Measurements from ENCODE around the gene NAA16.
A peak's percentile ranks its signal among the peaks of the same experiment; 100 is the strongest.
"Not testable (repeated sequence)": the region's sequence is repeated elsewhere in the genome, so short reads cannot be mapped to it uniquely, and the experiment has no call there.

Gene NAA16

GRCh38 chr13:41310963-41311405, at the start of gene NAA16:
Gene NAA16 (plus strand): TSS chr13:41311267. CDS start chr13:41311529, 262 bp downstream.
- peak; percentile 82 to 93 for DNase-seq (ENCODE audit: low read depth in 1 of 2, low spot score in 1 of 2)

DNA sequence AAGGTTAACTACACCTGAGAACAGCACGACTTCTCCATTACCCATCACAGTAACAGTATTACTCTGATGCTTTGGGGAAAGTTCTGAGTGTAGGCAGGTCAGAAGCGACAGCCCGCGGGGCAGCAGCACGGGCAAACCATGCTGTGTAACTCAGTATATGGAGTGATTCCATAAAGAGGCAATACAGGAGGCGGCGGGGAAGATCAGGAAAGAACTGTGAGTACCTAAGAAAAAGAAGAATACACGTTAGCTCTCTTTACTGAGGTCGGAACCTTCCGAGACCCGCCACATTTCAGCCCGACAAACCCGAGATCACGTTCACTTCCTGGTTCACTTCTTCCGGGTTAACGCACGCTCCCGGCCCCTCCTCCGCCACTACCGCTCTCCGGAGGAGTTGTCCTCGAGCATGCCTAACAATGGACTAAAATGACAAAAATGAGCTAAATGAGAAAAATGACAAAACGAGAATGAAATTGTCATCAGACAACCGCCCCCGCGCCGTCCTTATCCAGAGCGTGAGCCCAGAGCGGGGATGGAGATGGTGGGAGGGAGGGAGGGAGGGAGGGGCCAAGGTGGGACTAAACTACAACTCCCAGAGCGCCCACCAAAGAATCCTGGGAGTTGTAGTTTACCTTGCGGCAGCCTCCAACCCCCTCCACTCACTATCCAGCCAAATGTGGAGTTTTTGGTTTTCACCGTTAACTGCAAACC, 47.7 kb upstream of the NAA16 start, which contains the start of gene MTRF1:
TSS of gene MTRF1 (minus strand) at position 316 of the 711 bp plus-strand sequence. CDS start 2,669 bp downstream, outside the sequence.
- DNase-seq (ENCODE audit: low read depth in 1 of 2, low spot score in 1 of 2) = peak; percentile 53 to 61

- no peak for DNase-seq (ENCODE audit: low read depth in 1 of 2, low spot score in 1 of 2)
These were observed 44.0 kb upstream of the NAA16 start for GRCh38 chr13:41267106-41267505.

- DNase-seq (ENCODE audit: low read depth in 1 of 2, low spot score in 1 of 2) = no peak
These were observed 42.3 kb upstream of the NAA16 start for GRCh38 chr13:41268764-41269163.

GRCh38 chr13:41271456-41272285, 39.4 kb upstream of the NAA16 start:
- no peak for DNase-seq (ENCODE audit: low read depth in 1 of 2, low spot score in 1 of 2)

- no peak for DNase-seq (ENCODE audit: low read depth in 1 of 2, low spot score in 1 of 2)
These were observed 37.1 kb upstream of the NAA16 start for GRCh38 chr13:41273831-41274441.

GRCh38 chr13:41274881-41275280, 36.2 kb upstream of the NAA16 start:
- no peak for DNase-seq (ENCODE audit: low read depth in 1 of 2, low spot score in 1 of 2)

DNA sequence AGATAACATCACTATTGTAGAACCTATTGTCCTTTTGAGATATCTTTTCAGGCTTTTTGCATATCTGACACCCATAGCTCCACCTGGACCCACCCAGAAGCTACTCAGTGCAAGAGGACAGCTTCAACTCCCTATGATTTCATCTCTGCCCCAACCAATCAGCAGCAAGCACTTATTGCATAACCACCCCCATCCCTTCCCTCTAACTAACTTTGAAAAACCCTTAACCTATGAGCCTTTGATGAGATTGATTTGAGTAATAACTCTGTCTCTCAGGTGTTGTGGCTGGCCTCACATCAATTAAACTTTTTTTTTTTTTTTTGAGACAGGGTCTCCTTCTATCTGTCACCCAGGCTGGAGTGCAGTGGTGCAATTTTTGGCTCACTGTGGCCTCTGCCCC, 34.2 kb upstream of the NAA16 start:
- DNase-seq (ENCODE audit: low read depth in 1 of 2, low spot score in 1 of 2) = no peak

DNA sequence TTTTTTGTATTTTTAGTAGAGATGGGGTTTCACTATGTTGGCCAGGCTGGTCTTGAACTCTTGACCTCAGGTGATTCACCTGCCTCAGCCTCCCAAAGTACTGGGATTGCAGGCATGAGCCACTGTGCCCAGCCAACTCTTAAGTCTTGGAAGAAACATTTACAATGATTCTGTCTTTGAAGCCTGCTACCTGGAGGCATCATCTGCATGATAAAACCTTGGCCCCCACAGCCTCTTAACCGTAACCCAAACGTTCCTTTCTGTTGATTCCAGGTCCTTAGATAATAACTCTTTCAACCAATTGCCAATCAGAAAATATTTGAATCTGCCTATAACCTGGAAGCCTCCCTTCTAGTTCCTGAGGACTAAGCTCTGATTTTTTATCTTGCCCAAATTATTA, 31.9 kb upstream of the NAA16 start:
- not testable (repeated sequence) for DNase-seq (ENCODE audit: low read depth in 1 of 2, low spot score in 1 of 2)

DNA sequence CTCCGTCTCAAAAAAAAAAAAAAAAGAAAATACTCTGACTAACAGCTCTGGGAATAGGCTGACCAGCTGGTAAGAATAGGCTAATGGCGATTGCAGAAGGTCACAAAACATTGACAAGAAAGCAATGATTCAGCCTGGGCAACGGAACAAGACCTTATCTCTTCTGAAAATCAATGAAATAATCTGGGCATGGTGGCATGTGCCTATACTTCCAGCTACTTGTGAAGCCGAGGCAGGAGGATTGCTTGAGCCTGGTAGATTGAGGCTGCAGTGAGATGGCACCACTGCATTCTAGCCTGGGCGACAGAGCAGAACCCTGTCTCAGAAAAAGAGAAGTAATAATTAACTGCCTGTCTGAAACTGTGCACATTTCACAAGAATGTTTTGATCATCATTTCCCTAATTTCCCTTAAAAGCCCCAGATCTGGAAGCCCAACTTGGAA, 28.9 kb upstream of the NAA16 start:
- no peak for DNase-seq (ENCODE audit: low read depth in 1 of 2, low spot score in 1 of 2)

DNA sequence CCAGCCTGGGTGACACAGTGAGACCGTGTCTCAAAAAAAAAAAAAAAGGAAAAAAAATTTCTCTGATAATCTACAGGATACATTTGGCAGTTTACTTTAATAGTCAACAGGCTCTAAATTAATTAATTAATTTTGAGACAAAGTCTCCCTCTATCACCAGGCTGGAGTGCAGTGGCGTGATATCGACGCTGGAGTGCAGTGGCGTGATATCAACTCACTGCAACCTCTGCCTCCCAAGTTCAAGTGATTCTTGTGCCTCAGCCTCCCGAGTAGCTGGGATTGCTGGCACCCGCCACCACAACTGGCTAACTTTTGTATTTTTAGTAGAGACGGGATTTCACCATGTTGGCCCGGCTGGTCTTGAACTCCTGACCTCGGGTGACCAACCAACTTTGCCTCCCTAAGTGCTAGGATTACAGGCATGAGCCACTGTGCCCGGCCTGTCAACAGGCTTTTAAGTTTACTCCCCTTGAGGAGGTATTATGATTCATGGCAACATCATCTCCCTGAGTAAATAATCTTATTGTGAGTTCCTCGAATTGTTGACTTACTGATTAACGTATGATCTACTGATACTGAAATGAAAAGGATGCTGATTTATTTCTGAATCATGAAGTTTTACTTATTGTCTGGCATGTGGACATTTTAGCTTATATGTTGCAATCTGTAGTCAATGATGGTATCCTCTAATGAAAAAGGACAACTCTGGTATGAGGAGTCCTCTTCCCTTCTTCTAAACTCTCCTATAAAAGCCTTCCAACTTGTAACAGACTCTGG, 26.4 kb upstream of the NAA16 start:
- DNase-seq (ENCODE audit: low read depth in 1 of 2, low spot score in 1 of 2) = no peak

DNA sequence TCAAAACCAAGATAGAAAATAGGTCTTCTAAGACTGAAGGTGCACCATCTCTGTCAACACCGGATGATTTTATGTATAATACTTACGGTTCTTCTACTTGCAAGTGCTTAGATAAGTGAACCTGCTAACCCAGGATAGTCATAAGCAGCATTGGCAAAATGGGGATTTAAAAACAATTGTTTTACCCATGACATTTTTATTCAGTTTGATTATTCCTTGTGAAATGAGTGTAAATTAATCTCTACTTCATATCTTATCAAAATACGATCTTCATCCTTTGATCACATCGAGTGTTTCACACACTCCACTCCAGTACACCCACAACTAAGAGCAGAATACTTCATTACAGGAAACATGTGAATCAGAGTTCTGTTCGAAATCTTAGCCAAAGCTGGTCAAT, 24.7 kb upstream of the NAA16 start:
- DNase-seq (ENCODE audit: low read depth in 1 of 2, low spot score in 1 of 2) = no peak

- DNase-seq (ENCODE audit: low read depth in 1 of 2, low spot score in 1 of 2) = no peak
These were observed 21.6 kb upstream of the NAA16 start for GRCh38 chr13:41289463-41289881.

DNA sequence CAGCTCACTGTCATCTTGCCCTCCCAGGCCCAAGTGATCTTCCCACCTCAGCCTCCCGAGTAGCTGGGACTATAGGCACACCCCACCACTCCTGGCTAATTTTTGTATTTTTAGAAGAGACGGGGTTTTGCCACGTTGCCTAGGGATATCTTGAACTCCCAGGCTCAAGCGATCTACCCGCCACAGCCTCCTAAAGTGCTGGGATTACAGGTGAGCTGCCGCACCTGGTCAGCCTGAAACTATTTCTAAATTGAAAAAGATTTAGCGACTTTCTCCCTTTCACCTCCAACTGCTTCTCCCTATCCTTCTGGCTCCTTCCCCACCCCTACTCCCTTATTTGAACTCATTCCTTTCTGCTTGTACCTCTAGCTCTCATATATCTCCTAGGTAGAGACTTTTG, 19.8 kb upstream of the NAA16 start:
- DNase-seq (ENCODE audit: low read depth in 1 of 2, low spot score in 1 of 2) = no peak

- no peak for DNase-seq (ENCODE audit: low read depth in 1 of 2, low spot score in 1 of 2)
These were observed 17.8 kb upstream of the NAA16 start for GRCh38 chr13:41293272-41293671.

GRCh38 chr13:41294914-41295313, 16.2 kb upstream of the NAA16 start:
- DNase-seq (ENCODE audit: low read depth in 1 of 2, low spot score in 1 of 2) = no peak

GRCh38 chr13:41295973-41296372, 15.1 kb upstream of the NAA16 start:
- DNase-seq (ENCODE audit: low read depth in 1 of 2, low spot score in 1 of 2) = no peak

DNA sequence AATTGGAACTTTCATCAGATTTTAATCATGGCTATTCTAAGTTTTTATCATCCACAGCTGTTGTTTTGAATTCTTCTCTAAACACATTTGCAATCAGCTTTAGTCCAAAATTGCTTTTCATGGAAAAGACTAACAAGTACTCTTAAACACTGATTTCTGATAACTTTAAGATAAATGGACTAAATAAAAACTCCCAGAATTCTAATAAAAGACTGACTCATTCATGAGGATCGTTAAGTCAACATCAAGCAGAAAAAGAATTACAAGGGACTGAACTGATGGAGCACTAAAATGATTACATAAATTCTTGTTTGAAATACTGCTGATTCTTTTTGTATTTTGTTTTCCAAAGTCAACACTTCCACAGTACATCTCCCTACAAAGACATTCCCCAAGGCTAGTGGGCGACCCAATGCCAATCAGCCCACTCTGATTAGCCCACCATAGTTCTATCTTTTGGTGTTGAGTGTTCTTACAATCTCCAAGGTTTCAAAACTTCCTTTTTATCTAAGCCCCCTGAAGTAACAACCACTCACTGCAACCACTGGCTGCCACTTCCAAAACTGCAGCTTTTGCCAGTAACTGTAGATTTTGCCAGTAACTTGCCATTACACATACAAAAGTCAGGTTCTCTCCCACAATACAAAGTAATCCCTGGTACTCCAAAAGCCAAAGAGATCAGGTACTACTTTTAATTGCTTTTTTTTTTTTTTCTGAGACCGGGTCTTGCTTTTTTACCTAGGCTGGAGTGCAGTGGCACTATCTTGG, 14.0 kb upstream of the NAA16 start:
- no peak for DNase-seq (ENCODE audit: low read depth in 1 of 2, low spot score in 1 of 2)

DNA sequence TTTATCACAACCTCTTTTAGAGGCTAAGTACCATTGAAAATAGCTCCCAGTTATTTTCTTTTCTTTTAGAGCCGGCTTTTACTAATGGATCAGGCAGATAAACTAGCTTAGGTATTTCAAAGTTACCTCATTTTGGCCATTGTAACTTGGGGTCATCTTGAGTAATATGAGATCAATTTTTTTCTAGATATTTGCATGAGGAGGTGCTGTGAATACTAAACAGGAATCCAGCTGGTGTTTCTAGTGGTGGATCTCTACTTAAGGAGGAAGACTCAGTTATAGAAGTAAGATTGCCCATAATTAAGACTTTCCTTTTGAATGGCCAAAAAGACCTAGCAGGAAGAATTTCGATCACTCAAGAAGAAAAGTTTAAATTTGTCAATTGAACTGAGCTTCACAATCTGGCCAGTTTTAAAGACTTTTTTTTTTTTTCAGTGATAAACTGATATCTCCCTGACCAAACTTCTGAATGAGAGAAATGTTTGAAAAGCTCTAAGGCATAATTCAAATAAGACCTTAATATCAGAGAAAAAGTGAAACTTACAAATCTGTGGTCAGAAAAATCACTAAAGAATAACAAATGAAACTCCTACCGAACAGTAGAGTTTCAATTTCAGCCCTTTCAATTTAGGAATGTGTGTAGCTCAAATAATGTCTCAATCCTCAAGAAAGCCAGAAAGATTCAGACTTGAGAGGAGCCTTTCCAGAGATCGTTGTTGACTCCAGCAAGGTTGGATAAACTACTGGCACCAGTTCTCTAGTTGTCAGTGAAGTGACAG, 11.6 kb upstream of the NAA16 start:
- DNase-seq (ENCODE audit: low read depth in 1 of 2, low spot score in 1 of 2) = no peak
